B cell (primary cell): ENCODE measurements around the gene CAMTA1. TPM values are rescaled to one million over a fixed set of nuclear protein-coding genes. Genes with fewer than 3 reads are reported as not detected.

ENCODE experiments used
- ATAC-seq: fragments of 200-7000 bp; cut with Tn5 transposase; one replicate; pipeline ENCODE4 v1.10.0; 2021; ENCODE audit warnings: low read depth, mild to moderate bottlenecking, moderate number of reproducible peaks, moderate library complexity
- CTCF ChIA-PET: fragments of 350-600 bp; sonication (Branson Sonifier 250); formaldehyde crosslinking; loops from one replicate; lab custom pipeline; 2021; ENCODE audit warnings: antibody characterized with exemption, inconsistent platforms; lab: Charles Lee
- POLR2A ChIA-PET: fragments of 350-600 bp; sonication (Branson Sonifier 250); formaldehyde crosslinking; loops from one replicate; lab custom pipeline; 2021; ENCODE audit warnings: antibody characterized with exemption; lab: Charles Lee
- DNase-seq: peaks from one replicate; pipeline ENCODE4 v3.0.0; 2013
- H2AFZ ChIP-seq: 2 replicates; pipeline ENCODE4 v1.6.1; 2012; ENCODE audit warnings: mild to moderate bottlenecking, low read depth, low read length; ENCODE audit not compliant: insufficient read depth, poor library complexity, severe bottlenecking
- H3K27ac ChIP-seq, 2 donors: 1 replicate in 1 of 2; 2 replicates in 1 of 2; pipeline ENCODE4 v1.5.1; 2012 to 2013; ENCODE audit warnings: low read length in 2 of 2, mild to moderate bottlenecking in 2 of 2, moderate library complexity in 1 of 2
- H3K27me3 ChIP-seq, 4 experiments: fragments of 200-600 bp in 1 of 4; sonication (generic) in 1 of 4; replicated peaks in 1 of 4; 1 replicate in 2 of 4; 2 replicates in 2 of 4; pipeline versions ENCODE4 v1.6.1 to v1.7.0; 2013 to 2016; ENCODE audit warnings: low read length in 3 of 4, mild to moderate bottlenecking in 2 of 4, mixed read lengths in 1 of 4, moderate library complexity in 1 of 4; ENCODE audit not compliant: insufficient read depth in 4 of 4, control insufficient read depth in 3 of 4; ENCODE audit errors: control extremely low read depth in 1 of 4
- H3K36me3 ChIP-seq, 2 experiments: replicated peaks in 1 of 2; 1 replicate in 1 of 2; 2 replicates in 1 of 2; pipeline versions ENCODE4 v1.6.1 to v1.7.1; 2013; ENCODE audit warnings: low read length in 1 of 2; ENCODE audit not compliant: insufficient read depth in 2 of 2, control insufficient read depth in 1 of 2; ENCODE audit errors: control extremely low read depth in 1 of 2, extremely low read depth in 1 of 2
- H3K4me1 ChIP-seq, 2 donors: fragments of 200-600 bp in 1 of 2; sonication (generic) in 1 of 2; 1 replicate in 1 of 2; 2 replicates in 1 of 2; pipeline versions ENCODE4 v1.5.1 to v1.6.1; 2013 to 2017; ENCODE audit warnings: low read length in 2 of 2; ENCODE audit not compliant: control insufficient read depth in 2 of 2, insufficient read depth in 2 of 2
- H3K4me2 ChIP-seq: replicated peaks from 2 replicates; pipeline ENCODE3; 2012; ENCODE audit warnings: mild to moderate bottlenecking, low read depth, low read length; ENCODE audit not compliant: poor library complexity, severe bottlenecking
- H3K4me3 ChIP-seq, 5 experiments: fragments of 200-600 bp in 1 of 5; sonication (generic) in 1 of 5; 1 replicate in 3 of 5; 2 replicates in 2 of 5; pipeline versions ENCODE4 v1.5.1 to v1.7.0; 2011 to 2016; ENCODE audit warnings: low read length in 4 of 5, mild to moderate bottlenecking in 4 of 5, low read depth in 2 of 5, control low read depth in 1 of 5, moderate library complexity in 1 of 5; ENCODE audit not compliant: insufficient read depth in 1 of 5; ENCODE audit errors: control extremely low read depth in 1 of 5, extremely low read depth in 1 of 5
- H3K79me2 ChIP-seq: fragments of 200-600 bp; sonication (generic); one replicate; pipeline ENCODE4 v1.6.0; 2016; ENCODE audit warnings: low read length; ENCODE audit not compliant: control insufficient read depth, insufficient read depth
- H3K9ac ChIP-seq: fragments of 200-600 bp; sonication (generic); 2 replicates; pipeline ENCODE4 v1.6.1; 2017; ENCODE audit warnings: mild to moderate bottlenecking, low read length, moderate library complexity
- H3K9me3 ChIP-seq, 3 donors: one replicate each; pipeline versions ENCODE4 v1.6.1 to v1.7.1; 2013; ENCODE audit warnings: low read length in 2 of 3; ENCODE audit not compliant: control insufficient read depth in 2 of 3, insufficient read depth in 1 of 3; ENCODE audit errors: control extremely low read depth in 1 of 3
- H4K20me1 ChIP-seq: 2 replicates; pipeline ENCODE4 v1.6.0; 2012; ENCODE audit warnings: mild to moderate bottlenecking, low read length; ENCODE audit not compliant: insufficient read depth, control insufficient read depth, poor library complexity, severe bottlenecking
- H3K27ac Mint-ChIP-seq: one replicate; pipeline ENCODE4 v1.8.0; 2021; ENCODE audit warnings: mixed read lengths
- H3K27me3 Mint-ChIP-seq: one replicate; pipeline ENCODE4 v1.8.0; 2021; ENCODE audit warnings: mixed read lengths
- H3K4me1 Mint-ChIP-seq: one replicate; pipeline ENCODE4 v1.8.0; 2021; ENCODE audit warnings: mixed read lengths
- H3K4me3 Mint-ChIP-seq: one replicate; pipeline ENCODE4 v1.8.0; 2021; ENCODE audit warnings: mixed read lengths
- H3K9me3 Mint-ChIP-seq: one replicate; pipeline ENCODE4 v1.8.0; 2022; ENCODE audit warnings: mixed read lengths; ENCODE audit not compliant: insufficient read depth
- CTCF ChIP-seq: fragments of 200-600 bp; IDR thresholded peaks from one replicate; pipeline ENCODE4 v1.8.0; 2022; ENCODE audit warnings: antibody characterized with exemption, mild to moderate bottlenecking
- EZH2 ChIP-seq: IDR thresholded peaks from 2 replicates; pipeline ENCODE4 v1.6.1; 2012; ENCODE audit warnings: borderline replicate concordance, low read depth, mild to moderate bottlenecking, moderate library complexity, low read length; ENCODE audit not compliant: insufficient read depth, poor library complexity, severe bottlenecking
- WGBS: methylation state at CpG from one replicate; pipeline ENCODE4 v1.1.5; 2013; ENCODE audit warnings: missing lambda C conversion rate; ENCODE audit not compliant: insufficient coverage; 5-methylcytosine and 5-hydroxymethylcytosine counted together
- intact Hi-C: fragments of 100-400 bp; cut with micrococcal nuclease; formaldehyde crosslinking; loops from one replicate; pipeline ENCODE4 v1.10.0; 2022
- polyA plus RNA-seq: library from polyadenylated mRNA; depleted of rRNA; stranded (reverse); fragments of >200 nt; gene quantifications from 2 replicates; pipeline ENCODE4 v1.2.3, GENCODE V29; 2012
- total RNA-seq, 2 donors: library from RNA; stranded (reverse); fragments of 120-200 nt in 1 of 2; gene quantifications; 1 replicate in 1 of 2; 2 replicates in 1 of 2; pipeline versions ENCODE4 v1.2.3 to v1.2.4, GENCODE V29; 2013 to 2022

CAMTA1 gene
- total and polyA plus RNA-seq, 2 donors (not counting 1 experiment from before 2014, with no cell fraction given) = 42.2 to 45.7 TPM

- Mint-ChIP-seq H3K27ac (no peak overlapping the region), H3K4me1 (no peaks in the 10 kb centered on the region), H3K9me3 (no peaks in the 10 kb centered on the region), H3K4me3 (no peak overlapping the region), H3K27me3 (peaks cover 34% of the 10 kb centered on the region)
- no peak overlapping the region for H2AFZ ChIP-seq
- no peak overlapping the region for H3K9ac ChIP-seq
- peaks cover 0 to 2% (median 0%) of the 10 kb centered on the region in 4 experiments for H3K27me3 ChIP-seq
- TF ChIP-seq CTCF = no peak
- no peak for TF ChIP-seq EZH2
- no peak for ATAC-seq
- no peak overlapping the region for H3K4me2 ChIP-seq
- no peaks in the 10 kb centered on the region for H3K36me3 ChIP-seq
- CTCF ChIA-PET = no interaction called here
- no peak overlapping the region for H3K27ac ChIP-seq
- H4K20me1 ChIP-seq = no peaks in the 10 kb centered on the region
- H3K79me2 ChIP-seq = no peaks in the 10 kb centered on the region
- POLR2A ChIA-PET = no interaction called here
- intact Hi-C loops = no loop called here
- H3K4me3 ChIP-seq = no peak overlapping the region
- no peak for DNase-seq
- H3K4me1 ChIP-seq = no peaks in the 10 kb centered on the region
- H3K9me3 ChIP-seq = peaks cover 0 to 3% (median 0%) of the 10 kb centered on the region in 3 donors
- 84% methylated on average over 4 of the region's 5 CpGs for WGBS
Measured at GRCh38 chr1:6913086-6913485, 127.8 kb downstream of the CAMTA1 start.

- intact Hi-C loops = no loop called here
- no peak for ATAC-seq
- CTCF ChIA-PET = no interaction called here
- H3K4me2 ChIP-seq = no peak overlapping the region
- H3K27me3 Mint-ChIP-seq = peaks cover 30% of the 10 kb centered on the region
- POLR2A ChIA-PET = no interaction called here
- no peak overlapping the region for H3K27ac Mint-ChIP-seq
- H3K9me3 ChIP-seq = peaks cover 0 to 3% (median 0%) of the 10 kb centered on the region in 3 donors
- no peaks in the 10 kb centered on the region for H3K4me1 ChIP-seq
- peaks cover 0 to 2% (median 0%) of the 10 kb centered on the region in 4 experiments for H3K27me3 ChIP-seq
- no peak overlapping the region for H3K9ac ChIP-seq
- H3K9me3 Mint-ChIP-seq = no peaks in the 10 kb centered on the region
- no peak overlapping the region for H3K27ac ChIP-seq
- H3K79me2 ChIP-seq = no peaks in the 10 kb centered on the region
- H3K4me3 ChIP-seq = no peak overlapping the region
- DNase-seq = no peak
- TF ChIP-seq CTCF (no peak), EZH2 (no peak)
- no peaks in the 10 kb centered on the region for H4K20me1 ChIP-seq
- no peak overlapping the region for H2AFZ ChIP-seq
- H3K4me1 Mint-ChIP-seq = no peaks in the 10 kb centered on the region
- no peaks in the 10 kb centered on the region for H3K36me3 ChIP-seq
- no peak overlapping the region for H3K4me3 Mint-ChIP-seq
- 76% methylated on average over 6 of the region's 9 CpGs for WGBS
Measured at GRCh38 chr1:6914706-6915105, 129.5 kb downstream of the CAMTA1 start.
